ENCODE measurements around the gene GALNT10.
"Not testable (repeated sequence)": the region's sequence is repeated elsewhere in the genome, so short reads cannot be mapped to it uniquely, and the experiment has no call there.

DNA sequence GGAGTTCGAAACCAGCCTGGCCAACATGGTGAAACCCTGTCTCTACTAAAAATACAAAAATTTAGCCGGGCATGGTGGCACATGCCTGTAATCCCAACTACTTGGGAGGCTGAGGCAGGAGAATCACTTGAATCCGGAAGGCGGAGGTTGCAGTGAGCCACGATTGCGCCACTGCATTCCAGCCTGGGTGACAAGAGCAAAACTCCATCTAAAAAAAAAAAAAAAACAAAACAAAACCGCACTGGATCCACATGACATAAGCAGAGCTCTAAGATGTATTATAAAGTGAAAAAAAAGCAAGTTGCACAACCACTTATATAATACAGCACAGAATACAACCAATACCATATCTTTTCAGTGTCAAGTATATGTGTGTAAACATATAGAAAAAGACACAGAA is 169.7 kb downstream of the GALNT10 start:
- TF ChIP-seq, protein P1, sequence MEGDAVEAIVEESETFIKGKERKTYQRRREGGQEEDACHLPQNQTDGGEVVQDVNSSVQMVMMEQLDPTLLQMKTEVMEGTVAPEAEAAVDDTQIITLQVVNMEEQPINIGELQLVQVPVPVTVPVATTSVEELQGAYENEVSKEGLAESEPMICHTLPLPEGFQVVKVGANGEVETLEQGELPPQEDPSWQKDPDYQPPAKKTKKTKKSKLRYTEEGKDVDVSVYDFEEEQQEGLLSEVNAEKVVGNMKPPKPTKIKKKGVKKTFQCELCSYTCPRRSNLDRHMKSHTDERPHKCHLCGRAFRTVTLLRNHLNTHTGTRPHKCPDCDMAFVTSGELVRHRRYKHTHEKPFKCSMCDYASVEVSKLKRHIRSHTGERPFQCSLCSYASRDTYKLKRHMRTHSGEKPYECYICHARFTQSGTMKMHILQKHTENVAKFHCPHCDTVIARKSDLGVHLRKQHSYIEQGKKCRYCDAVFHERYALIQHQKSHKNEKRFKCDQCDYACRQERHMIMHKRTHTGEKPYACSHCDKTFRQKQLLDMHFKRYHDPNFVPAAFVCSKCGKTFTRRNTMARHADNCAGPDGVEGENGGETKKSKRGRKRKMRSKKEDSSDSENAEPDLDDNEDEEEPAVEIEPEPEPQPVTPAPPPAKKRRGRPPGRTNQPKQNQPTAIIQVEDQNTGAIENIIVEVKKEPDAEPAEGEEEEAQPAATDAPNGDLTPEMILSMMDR (IDR thresholded peaks at IDR 0.05; ENCODE audit: borderline replicate concordance, extremely low read depth, low read length, poor library complexity, severe bottlenecking): not testable (repeated sequence)
- TF ChIP-seq EZH2 (IDR thresholded peaks at IDR 0.05; ENCODE audit: borderline replicate concordance, low read depth, low read length, severe bottlenecking): not testable (repeated sequence)
